EL (cell line): ENCODE measurements around the gene UBE2D2.
"Not testable (repeated sequence)": the region's sequence is repeated elsewhere in the genome, so short reads cannot be mapped to it uniquely, and the experiment has no call there.

Source experiments
- DNase-seq: peaks from one replicate; pipeline ENCODE4 v3.0.0-alpha.2; 2016

UBE2D2 gene

DNA sequence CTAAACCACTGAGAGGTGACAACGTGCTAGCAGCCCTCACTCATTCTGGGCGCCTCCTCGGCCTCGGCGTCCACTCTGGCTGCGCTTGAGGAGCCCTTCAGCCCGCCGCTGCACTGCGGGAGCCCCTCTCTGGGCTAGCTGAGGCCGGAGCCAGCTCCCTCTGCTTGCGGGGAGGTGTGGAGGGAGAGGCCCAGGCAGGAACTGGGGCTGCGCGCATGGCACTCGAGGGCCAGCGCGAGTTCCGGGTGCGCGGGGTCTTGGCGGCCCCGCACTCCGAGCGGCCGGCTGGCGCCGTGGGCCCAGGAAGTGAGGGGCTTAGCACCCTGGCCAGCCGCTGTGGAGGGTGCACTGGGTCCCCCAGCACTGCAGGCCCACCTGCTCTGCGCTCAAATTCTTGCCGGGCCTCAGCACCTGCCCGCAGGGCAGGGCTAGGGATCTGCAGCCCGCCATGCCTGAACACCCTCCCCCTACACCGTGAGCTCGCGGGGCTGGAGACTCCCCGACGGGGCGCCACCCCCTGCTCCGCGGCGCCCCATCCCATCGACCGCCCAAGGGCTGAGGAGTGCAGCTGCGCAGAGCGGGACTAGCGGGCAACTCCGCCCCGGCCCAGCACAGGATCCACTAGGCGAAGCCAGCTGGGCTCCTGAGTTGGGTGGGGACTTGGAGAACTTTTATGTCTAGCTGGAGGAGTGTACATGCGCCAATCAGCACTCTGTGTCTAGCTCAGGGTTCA lies 11.8 kb upstream of the UBE2D2 start:
- DNase-seq = no peak

DNA sequence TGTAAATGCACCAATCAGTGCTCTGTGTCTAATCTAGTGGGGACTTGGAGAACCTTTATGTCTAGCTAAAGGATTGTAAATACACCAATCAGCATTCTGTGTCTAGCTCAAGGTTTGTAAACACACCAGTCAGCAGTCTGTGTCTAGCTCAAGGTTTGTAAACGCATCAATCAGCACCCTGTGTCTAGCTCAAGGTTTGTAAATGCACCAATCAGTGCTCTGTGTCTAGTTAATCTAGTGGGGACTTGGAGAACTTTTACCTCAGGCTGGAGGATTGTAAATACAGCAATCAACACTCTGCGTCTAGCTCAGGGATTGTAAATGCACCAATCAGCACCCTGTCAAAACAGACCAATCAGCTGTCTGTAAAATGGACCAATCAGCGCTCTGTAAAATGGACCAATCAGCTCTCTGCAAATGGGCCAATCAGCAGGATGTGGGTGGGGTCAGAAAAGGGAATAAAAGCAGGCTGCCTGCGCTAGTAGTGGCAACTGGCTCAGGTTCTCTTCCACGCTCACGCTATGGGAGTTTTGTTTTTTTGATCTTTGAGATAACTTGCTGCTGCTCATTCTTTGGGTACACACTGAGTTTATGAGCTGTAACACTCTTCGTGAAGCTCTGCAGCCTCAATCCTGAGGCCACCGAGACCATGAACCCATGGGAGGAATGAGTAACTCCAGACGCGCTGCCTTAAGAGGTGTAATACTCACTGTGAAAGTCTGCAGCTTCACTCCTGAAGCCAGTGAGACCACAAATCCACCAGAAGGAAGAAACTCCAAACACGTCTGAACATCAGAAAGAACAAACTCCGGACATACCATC lies 10.9 kb upstream of the UBE2D2 start:
- DNase-seq = not testable (repeated sequence)

DNA sequence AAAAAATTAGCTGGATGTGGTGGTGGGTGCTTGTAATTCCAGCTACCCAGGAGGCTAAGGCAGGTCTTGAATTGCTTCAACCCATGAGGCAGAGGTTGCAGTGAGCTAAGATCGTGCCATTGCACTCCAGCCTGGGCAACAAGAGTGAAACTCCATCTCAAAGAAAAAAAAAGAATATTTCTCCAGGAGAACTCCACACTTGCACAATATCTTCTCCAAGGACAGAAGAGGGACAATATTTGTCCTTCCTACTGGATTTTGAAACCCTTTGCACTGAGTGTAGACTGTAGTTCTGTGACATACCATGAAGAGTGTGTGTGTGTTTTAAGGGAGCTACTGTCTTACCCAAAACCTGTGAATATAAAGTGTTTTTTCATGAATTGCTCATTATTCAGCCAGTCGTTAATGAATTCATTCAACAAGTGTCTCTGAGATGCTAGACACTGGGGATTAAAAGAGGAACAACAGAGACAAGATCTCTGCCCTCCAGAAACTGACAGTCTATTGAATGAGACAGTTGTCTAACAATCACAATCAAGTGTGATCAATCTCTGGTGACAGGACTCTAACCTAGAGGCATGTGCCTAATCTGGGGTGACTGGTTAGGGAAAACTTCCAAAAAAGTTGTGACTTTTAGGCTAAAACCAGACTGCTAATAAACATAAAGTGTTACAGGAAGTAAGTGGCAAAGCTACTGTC lies 9.8 kb upstream of the UBE2D2 start:
- no peak for DNase-seq

DNA sequence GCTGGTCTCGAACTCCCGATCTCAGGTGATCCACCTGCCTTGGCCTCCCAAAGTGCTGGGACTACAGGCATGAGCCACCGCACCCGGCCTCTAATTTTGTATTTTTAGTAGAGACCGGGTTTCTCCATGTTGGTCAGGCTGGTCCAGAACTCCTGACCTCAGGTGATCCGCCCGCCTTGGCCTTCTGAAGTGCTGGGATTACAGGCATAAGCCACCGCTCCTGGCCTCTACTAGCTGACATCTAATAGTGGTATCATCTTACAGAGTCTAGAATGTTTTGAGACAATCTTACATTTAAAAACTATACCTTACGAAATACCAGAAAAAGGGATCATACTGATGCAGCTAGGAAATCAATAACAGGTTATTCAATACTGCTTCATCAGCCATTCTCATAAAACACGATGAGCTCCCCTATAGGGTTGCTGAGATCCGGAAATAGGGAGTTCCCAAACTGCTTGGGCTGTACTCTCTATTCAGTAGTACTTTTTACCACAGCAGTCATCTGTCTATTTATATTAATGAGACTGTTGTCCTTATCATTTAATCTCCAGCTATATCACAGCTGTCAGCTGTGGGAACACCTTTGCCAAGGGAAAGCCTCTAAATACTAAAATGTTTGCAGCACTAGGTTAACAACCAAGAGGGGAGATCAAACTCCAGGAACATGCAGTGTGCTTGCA lies 8.1 kb upstream of the UBE2D2 start:
- DNase-seq = no peak

DNA sequence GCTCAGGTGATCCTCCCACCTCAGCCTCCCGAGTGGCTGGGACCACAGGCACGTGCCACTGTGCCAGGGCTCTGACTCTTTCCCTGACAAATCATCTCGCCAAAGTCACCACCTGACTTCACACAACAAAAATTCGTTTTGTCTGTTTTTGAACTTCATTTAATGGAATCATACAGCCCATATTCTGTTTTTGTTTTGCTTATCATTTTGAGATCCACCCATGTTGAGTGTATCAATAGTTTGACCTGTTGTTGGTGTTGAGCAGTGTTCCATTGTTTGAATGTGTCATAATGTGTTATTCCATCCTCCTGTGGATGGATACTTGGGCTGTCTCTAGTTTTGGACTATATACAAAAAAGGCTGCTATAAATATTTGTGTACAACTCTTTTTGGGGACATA lies 6.9 kb upstream of the UBE2D2 start:
- no peak for DNase-seq

DNA sequence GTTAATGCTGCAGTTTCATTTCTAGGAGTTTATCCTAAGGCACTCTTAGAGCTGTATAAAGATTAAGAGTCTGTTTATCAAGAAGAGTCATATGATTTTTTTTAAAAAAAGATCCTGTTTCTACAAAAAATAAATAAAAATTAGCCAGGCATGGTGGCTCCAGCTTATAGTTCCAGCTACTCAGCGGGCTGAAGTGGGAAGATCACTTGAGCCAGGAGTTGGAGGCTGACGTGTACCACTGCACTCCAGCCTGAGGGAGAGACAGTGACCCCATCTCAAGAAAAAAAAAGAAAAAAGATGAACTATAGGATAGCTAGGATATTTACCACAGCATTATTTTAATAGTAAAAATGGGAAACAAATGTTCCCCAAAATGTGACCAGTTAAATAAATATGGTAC lies 3.3 kb upstream of the UBE2D2 start:
- DNase-seq = no peak

DNA sequence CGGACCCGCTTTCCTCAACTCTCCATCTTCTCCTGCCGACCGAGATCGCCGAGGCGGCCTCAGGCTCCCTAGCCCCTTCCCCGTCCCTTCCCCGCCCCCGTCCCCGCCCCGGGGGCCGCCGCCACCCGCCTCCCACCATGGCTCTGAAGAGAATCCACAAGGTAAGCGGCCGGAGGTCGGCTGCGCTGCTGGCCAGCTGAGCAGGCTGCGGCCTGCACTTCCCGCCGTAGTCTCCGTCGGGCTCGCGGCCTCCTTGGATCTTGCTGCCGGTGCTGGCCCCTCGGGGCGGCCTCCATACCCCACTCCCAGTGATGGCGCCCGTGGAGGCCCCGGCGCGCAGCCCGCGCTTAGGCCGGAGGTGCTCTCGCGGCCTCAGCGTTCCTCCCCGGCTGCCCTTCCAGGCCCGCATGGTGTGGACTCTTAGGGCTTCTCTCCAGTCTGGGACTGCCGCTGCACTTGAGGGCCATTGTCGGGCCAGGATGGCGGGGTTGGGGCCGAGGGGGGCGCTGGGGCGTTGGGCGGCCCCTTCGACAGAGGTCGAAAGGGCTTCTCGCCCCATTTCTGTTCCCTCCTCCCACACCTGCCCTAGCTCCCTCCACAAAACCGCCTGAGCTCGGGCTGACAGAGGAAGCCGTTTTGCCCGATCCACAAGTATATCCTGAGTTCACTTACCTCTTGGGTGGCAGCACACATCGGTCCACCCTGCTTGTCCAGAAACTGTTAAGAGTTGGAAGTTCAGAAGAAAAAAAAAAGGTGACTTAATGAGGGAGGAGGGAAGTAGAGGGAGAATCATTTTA lies 714 bp downstream of the UBE2D2 start:
- DNase-seq = peak; percentile 34

DNA sequence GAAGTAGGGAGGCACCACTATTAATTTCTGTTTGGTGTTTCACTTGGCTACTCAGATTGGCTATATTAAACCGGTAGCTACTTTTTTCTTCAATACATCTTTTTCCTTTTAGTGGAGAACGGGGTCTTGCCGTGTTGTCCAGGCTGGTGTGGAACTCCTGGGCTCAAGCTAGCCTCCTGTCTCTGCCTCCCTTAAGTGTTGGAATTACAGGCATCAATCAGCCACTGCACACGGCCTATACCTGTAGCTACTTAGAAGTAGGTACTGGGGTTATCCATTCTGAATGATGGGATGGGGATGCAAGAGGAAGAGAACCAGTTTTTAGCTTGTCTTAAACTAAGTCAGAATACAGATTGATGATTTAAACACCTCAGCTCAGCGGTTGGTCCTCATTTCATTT lies 1.7 kb downstream of the UBE2D2 start:
- no peak for DNase-seq

DNA sequence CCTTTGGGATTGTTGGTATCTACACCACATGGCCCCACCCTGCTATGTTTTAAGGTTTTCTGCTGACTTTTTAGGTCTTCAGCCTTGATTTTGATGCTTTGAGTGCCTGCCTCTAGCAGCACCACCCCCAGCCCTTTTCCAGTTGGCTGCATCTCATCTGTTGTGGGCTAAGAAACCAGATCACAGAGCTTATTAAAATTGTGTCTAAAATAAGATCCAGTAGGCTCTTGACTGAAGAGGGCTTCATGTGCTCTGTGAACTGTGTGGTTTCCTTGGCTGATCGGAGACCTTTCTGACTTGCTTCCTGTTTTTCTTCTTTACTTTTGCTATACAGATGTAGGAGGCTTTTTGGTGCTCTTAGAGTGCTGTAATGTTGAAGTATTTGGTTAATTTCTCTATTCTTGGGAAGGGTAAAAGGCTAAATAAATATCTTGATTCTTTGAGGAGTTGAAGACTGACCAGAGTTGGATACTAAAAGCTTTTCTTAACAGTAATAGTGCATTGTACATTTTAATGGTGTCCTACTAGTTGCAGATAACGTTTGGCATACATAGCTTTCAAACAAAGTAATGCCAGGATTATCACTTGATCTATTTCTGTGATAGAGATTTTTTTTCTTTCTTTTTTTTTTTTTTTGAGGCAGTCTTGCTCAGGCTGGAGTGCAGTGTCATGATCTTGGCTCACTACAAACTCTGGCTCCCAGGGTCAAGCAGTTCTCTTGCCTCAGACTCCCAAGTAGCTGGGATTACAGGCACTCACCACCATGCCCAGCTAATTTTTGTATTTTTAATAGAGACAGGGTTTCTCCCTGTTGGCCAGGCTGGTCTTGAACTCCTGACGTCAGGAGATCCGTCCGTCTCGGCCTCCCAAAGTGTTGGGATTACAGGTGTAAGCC lies 4.5 kb downstream of the UBE2D2 start:
- DNase-seq = no peak

DNA sequence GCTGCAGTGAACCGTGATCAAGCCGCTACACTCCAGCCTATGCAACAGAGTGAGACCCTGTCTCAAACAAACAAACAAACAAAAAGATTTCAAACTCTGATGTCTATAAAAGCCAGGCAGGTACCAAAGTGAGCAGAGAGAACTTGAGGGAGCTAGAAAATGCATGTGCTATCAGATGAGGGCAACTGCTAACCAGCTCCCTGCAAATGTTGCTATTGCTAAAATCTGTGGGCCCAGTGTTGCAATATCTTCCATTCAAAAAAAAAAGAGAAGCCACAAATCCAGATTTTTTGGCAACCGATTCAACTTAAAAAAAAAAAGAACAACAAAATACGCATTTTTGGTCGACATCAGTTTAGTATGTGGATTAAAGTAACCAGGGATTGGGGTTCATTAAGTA lies 5.5 kb downstream of the UBE2D2 start:
- DNase-seq = no peak

DNA sequence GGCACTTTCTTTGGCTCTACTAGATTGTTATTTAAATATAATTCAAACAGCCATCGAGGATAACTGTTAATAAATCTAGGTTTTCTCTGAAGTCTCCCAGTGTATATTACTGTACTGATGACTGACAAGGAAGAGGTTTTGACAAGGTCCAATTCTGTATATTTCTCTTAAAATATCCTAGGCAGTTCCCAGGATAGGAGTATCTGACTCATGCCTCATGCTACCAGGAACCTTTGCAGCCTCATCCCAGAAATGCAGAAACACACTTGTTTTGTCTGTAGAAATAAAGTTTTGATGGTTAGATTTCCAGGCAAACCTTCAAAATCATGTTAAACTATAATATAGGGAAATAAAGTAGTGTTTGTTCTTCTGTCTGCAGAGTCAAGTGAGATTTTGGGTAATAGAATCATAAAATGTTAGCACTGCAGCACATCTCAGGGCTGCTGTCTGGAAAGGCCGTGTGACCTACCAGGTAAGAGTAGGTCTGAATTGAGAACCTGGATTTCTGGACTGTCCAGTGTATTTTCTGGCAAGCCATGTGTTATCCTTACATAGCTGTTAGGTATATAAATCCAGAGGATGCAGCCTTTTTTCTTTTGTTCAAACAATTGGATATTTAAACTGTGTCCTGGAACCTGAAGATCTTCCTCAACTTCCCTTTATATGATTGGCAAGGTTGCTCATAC lies 8.3 kb downstream of the UBE2D2 start:
- DNase-seq = no peak

DNA sequence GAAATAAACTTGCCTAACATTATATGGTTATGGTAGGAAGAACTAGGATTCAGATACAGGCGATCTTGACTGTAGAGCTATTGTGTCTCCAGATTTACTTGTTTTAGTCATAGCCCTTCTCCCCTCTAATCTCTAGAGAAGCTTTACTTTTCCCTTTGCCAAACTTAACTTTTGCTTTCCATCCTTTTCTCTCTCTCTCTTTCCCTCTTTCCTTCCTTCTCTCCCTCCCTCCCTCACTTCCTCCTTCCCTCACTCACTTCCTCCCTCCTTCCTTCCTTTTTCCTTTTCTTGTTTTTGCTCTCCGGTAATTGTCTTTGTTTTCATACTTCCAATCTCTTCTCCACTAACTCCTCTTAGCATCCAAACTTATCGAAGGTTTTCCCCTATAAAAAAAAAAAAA lies 10.4 kb downstream of the UBE2D2 start:
- DNase-seq = no peak

DNA sequence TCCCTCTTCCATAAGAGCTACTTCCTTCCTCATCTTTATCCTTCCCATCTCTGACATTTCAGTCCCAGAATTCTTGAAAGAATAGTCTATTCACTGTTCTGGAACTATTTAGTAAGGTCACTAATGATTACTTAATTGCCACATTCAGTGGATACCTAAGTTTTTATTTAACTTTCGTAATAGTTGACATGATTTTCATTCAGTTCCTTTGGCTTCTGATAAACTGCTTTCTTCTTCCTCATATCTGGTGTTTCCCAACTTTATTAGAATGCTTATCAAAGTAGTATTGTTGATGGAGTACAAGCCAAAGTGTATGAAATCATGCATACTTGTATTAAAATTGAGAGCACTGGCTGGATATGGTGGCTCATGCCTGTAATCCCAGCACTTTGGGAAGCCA lies 10.8 kb downstream of the UBE2D2 start:
- no peak for DNase-seq

DNA sequence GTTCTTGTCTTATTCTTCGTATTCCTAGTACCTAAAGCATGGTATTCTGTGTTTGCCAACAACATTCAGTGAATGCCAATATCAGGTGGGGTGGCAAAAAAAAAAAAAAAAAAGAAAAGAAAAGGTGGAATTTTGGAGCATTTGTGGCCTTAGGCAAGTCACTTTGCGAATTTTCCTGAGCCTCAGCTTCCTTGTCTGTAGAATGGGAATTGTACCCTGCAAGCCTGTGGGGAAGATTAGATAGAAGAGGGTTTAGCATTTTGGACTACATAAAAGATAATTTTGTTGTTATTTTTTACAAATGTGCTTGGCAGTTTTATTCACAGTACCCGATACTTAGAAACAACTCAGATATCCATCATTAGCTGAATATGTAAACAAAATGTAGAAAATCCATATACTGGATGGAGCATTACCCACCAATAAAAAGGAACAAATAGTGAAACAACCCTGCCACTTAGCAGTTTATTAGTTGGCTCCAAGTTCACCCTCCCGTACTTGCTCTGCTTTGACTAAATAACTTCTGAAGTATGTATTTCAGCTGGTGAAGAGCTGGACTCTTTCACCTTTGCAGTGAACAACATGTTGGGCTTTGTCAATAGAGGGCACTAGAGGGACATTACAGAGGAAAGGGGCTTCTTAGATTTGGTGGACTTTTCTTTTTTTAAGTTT lies 13.6 kb downstream of the UBE2D2 start:
- peak; percentile 52 for DNase-seq

DNA sequence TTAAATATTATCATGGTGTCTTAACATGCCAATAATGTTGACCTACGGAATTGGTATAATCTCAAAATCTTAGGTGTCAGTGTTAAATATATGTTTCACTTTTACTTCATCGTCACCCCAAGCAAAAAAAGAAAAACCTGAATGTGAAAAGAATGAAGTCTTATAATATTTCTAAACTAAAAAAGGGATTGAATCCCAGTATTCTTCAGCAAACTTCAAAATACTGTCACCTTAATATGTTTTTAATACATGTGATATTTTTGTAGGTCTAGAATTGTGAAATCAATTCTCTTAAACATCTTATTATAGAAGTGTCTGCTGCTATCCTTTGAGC lies 14.1 kb downstream of the UBE2D2 start:
- DNase-seq = no peak

DNA sequence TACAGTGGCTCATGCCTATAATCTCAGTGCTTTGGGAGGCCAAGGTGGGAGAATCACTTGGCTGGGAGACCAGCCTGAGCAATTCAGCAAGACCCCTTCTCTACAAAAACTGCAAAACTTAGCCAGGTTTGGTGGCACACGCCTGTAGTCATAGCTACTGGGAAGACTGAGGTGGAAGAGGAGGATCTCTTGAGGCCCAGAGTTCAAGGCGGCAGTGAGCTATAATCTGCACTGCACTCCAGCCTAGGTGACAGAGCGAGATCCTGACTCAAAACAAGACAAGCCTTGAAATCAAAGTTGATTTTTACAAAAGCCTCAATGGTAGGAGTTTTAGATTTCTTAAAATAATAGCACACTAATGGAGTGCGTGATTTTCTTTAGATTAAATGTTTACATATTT lies 14.6 kb downstream of the UBE2D2 start:
- no peak for DNase-seq

DNA sequence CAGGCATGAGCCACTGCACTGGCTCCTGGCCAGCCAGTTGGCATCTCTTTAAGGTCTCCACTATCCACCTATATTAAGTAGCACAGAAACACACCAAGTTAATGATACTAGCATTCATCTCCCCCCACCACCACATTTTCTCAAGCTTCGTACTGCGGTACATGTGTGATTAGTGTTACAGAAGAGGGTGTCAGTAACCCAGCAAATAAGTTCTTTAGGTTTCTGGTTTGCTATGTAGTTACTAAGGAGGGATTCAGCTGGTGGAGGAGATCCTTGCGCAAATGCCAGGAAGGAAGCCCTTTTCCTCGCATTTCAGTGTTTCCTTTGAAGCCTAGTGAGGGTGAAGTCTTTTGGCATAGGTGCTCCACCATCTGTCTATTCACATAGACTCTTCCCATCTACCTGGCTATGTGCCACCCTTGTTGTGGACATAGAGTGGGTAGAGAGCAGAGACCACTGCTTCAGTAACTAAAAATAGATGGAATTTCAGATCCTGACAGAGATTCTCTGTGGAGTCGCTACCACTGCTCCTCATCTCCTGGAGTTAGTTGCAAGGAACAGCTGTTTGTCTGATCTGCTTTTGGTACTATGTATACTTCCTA lies 16.7 kb downstream of the UBE2D2 start:
- DNase-seq = no peak

DNA sequence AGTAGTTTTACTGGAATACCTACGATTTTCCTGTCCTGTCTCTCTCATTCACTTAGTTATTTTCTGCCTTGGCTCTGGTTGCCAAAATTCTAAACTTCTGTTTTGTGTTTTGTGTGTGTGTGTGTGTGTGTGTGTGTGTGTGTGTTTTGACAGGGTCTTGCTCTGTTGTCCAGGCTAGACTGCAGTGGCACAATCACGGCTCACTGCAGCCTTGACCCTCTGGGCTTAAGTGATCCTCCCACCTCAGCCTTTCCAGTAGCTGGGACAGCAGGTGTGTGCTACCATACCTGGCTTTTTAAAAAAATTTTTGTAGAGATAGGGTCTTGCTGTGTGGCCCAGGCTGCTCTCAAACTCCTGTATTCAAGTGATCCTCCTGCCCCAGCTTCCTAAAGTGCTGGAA lies 17.2 kb downstream of the UBE2D2 start:
- DNase-seq = no peak

DNA sequence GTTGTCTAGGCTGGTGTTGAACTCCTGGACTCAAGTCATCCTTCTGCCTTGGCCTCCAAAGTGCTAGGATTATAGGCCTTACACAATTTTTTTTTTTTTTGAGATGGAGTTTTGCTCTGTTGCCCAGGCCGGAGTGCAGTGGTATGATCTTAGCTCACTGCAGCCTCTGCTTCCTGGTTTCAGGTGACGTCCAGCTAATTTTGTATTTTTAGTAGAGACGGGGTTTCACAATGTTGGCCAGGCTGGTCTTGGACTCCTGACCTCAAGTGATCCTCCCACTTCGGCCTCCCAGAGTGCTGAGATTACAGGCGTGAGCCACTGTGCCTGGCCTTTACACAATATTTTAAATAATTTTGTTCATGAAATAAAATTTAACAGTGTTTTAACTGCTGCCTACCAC lies 21.0 kb downstream of the UBE2D2 start:
- not testable (repeated sequence) for DNase-seq

DNA sequence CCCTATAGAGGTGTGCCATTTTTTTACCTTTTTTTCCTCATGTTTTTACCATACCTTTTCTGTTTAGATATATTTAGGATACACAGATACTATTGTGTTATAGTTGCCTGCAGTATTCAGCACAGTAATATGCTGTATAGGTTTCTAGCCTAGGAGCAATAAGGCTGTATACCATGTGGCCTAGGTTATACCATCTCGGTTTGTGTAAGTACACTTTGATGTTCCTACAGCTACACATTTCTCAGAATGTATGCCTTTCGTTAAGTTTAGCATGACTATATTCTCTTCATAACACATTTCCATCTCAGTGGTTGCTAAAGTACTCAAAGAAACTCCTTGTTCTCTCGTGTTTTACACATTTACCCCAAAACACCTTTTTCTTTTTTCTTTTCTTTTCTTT lies 23.0 kb downstream of the UBE2D2 start:
- no peak for DNase-seq
